K562 (cell line): Measurements from ENCODE around the gene PMEPA1. TPM values are rescaled to one million over a fixed set of nuclear protein-coding genes. Genes with fewer than 3 reads are reported as not detected.

Source experiments
- ATAC-seq: fragments of 200-7000 bp; cut with Tn5 transposase; 3 replicates; pipeline ENCODE4 v1.9.1; 2020; ENCODE audit warnings: moderate library complexity
- BruUV-seq: library from RNA; stranded (reverse); fragments of 400-500 nt; replicated peaks from 2 replicates; lab custom pipeline; 2021; lab: Mats Ljungman, UMichigan
- CTCF ChIA-PET: fragments of 300-600 bp; formaldehyde crosslinking; extraction: SDS; loops from one replicate; lab custom pipeline; 2021; ENCODE audit warnings: low intra/inter-chr PET ratio; lab: Yijun Ruan, JAX
- POLR2A ChIA-PET: fragments of 300-600, 350-650 bp; sonication (Branson Sonifier 250); formaldehyde crosslinking; extraction: SDS; loops from one replicate; lab custom pipeline; 2021; ENCODE audit warnings: antibody characterized with exemption, inconsistent platforms; lab: Yijun Ruan, JAX
- DNase-seq, 4 experiments: peaks; one replicate each; pipeline versions ENCODE4 v3.0.0 to v3.0.0-alpha.2; 2011 to 2018; ENCODE audit warnings: low spot score in 3 of 4, mixed read lengths in 3 of 4; ENCODE audit errors: extremely low read depth in 1 of 4
- FAIRE-seq: peaks from 2 replicates; lab custom pipeline; 2011; peaks lifted over from hg19 to GRCh38; lab: Jason Lieb, UNC
- H2AFZ ChIP-seq: 2 replicates; pipeline ENCODE4 v1.6.0; 2011; ENCODE audit warnings: low read depth, low read length, control low read depth, inconsistent platforms
- H3K27ac ChIP-seq: fragments of 200-600 bp; 3 replicates; pipeline ENCODE4 v1.8.0; 2011; ENCODE audit warnings: low read depth, mild to moderate bottlenecking, control low read depth, inconsistent platforms, low read length, moderate library complexity, mixed read lengths; ENCODE audit errors: extremely low read depth
- H3K27me3 ChIP-seq, 2 experiments: fragments of 300-600 bp in 1 of 2; 2 replicates in 1 of 2; 3 replicates in 1 of 2; pipeline versions ENCODE4 v1.6.0 to v1.8.0; 2011; ENCODE audit warnings: inconsistent platforms in 2 of 2, low read length in 2 of 2, mild to moderate bottlenecking in 1 of 2, mixed read lengths in 1 of 2, moderate library complexity in 1 of 2; ENCODE audit not compliant: control insufficient read depth in 2 of 2, insufficient read depth in 2 of 2
- H3K36me3 ChIP-seq: fragments of 300-600 bp; 3 replicates; pipeline ENCODE4 v1.8.0; 2011; ENCODE audit warnings: mild to moderate bottlenecking, low read length, inconsistent platforms; ENCODE audit not compliant: control insufficient read depth, insufficient read depth
- H3K4me1 ChIP-seq, 2 experiments: fragments of 200-600 bp in 1 of 2; replicated peaks in 1 of 2; 2 replicates in 1 of 2; 3 replicates in 1 of 2; pipeline versions ENCODE4 v1.5.1 to v1.8.0; 2011; ENCODE audit warnings: inconsistent platforms in 2 of 2, low read length in 2 of 2, mild to moderate bottlenecking in 1 of 2, mixed read lengths in 1 of 2, moderate library complexity in 1 of 2; ENCODE audit not compliant: control insufficient read depth in 2 of 2, insufficient read depth in 2 of 2
- H3K4me2 ChIP-seq: 2 replicates; pipeline ENCODE4 v1.6.1; 2011; ENCODE audit warnings: low read length, control low read depth, inconsistent platforms, mixed read lengths; ENCODE audit not compliant: insufficient read depth
- H3K4me3 ChIP-seq: fragments of 200-600 bp; sonication (generic), shearing (Covaris generic); 2 replicates; pipeline ENCODE4 v1.5.1; 2016; ENCODE audit warnings: control low read depth, inconsistent platforms
- H3K79me2 ChIP-seq: fragments of 200-600 bp; 3 replicates; pipeline ENCODE4 v1.8.0; 2011; ENCODE audit warnings: low read length, inconsistent platforms; ENCODE audit not compliant: control insufficient read depth, insufficient read depth
- H3K9ac ChIP-seq, 2 experiments: 2 replicates each; pipeline versions ENCODE4 v1.6.0 to v1.6.1; 2011; ENCODE audit warnings: low read depth in 2 of 2, low read length in 2 of 2, control low read depth in 1 of 2, inconsistent platforms in 1 of 2, mild to moderate bottlenecking in 1 of 2, mixed read lengths in 1 of 2; ENCODE audit not compliant: insufficient read depth in 1 of 2
- H3K9me1 ChIP-seq: one replicate; pipeline ENCODE4 v1.6.0; 2011; ENCODE audit warnings: inconsistent platforms, mild to moderate bottlenecking, low read length, moderate library complexity; ENCODE audit not compliant: control insufficient read depth, insufficient read depth
- H3K9me3 ChIP-seq: replicated peaks from 2 replicates; pipeline ENCODE4 v1.5.1; 2011; ENCODE audit warnings: low read depth, low read length, inconsistent platforms; ENCODE audit not compliant: control insufficient read depth, insufficient read depth
- H4K20me1 ChIP-seq: replicated peaks from 2 replicates; pipeline ENCODE4 v1.6.1; 2011; ENCODE audit warnings: low read length, inconsistent platforms, mixed read lengths; ENCODE audit not compliant: control insufficient read depth, insufficient read depth
- ARID4B ChIP-seq: sonication (generic); formaldehyde crosslinking; IDR thresholded peaks from 2 replicates; pipeline ENCODE4 v1.8.0; 2022; ENCODE audit warnings: mild to moderate bottlenecking, missing genetic modification reagents
- CAMTA2 ChIP-seq: fragments of 250-450 bp; sonication (Bioruptor Pico); conservative IDR thresholded peaks from 2 replicates; pipeline ENCODE4 v1.5.1; 2022
- CHD1 ChIP-seq: fragments of 200-600 bp; sonication (generic); IDR thresholded peaks from one replicate; pipeline ENCODE4 v1.6.1; 2012; ENCODE audit warnings: mild to moderate bottlenecking, moderate library complexity, low read length, inconsistent platforms
- CREM ChIP-seq: IDR thresholded peaks from 2 replicates; pipeline ENCODE4 v1.6.1; 2014; ENCODE audit warnings: antibody characterized with exemption, low read depth
- GABPB2 ChIP-seq: fragments of 250-450 bp; sonication (Bioruptor Pico); conservative IDR thresholded peaks from 2 replicates; pipeline ENCODE4 v1.5.1; 2021; ENCODE audit warnings: mild to moderate bottlenecking
- HSF4 ChIP-seq: fragments of 250-450 bp; sonication (Bioruptor Pico); IDR thresholded peaks from 2 replicates; pipeline ENCODE4 v2.1.2; 2022; ENCODE audit warnings: mild to moderate bottlenecking, moderate library complexity, borderline replicate concordance
- NR2C2 ChIP-seq, 2 experiments: fragments of 200-800 bp in 1 of 2; sonication (Bioruptor generic) in 1 of 2; sonication (generic) in 1 of 2; formaldehyde crosslinking in 1 of 2; IDR thresholded peaks; 2 replicates each; pipeline versions ENCODE4 v1.6.1 to v1.8.0; 2016 to 2022; ENCODE audit warnings: mild to moderate bottlenecking in 1 of 2, missing compliant biosample characterization in 1 of 2, missing genetic modification characterization in 1 of 2, missing genetic modification reagents in 1 of 2
- PPARD ChIP-seq: fragments of 250-450 bp; sonication (Bioruptor Pico); IDR thresholded peaks from 2 replicates; pipeline ENCODE4 v1.8.0; 2022; ENCODE audit warnings: inconsistent platforms, mild to moderate bottlenecking, moderate library complexity
- ZNF143 ChIP-seq: sonication (generic); formaldehyde crosslinking; IDR thresholded peaks from 2 replicates; pipeline ENCODE4 v1.9.0; 2022; ENCODE audit warnings: mild to moderate bottlenecking, missing genetic modification reagents
- ZNF347 ChIP-seq: fragments of 450-650 bp; formaldehyde crosslinking; IDR thresholded peaks from 2 replicates; pipeline ENCODE4 v1.4.0; 2020; ENCODE audit warnings: low read depth, mild to moderate bottlenecking, moderate library complexity
- WGBS: fragments of 100-300 bp; shearing (Covaris generic); methylation state at CpG from one replicate; pipeline ENCODE4 v1.1.6; 2016; ENCODE audit warnings: low coverage, mixed read lengths; ENCODE audit not compliant: insufficient coverage; ENCODE audit errors: missing lambda C conversion rate; 5-methylcytosine and 5-hydroxymethylcytosine counted together
- in situ Hi-C: fragments of 300-500 bp; cut with MboI; formaldehyde crosslinking; loops from 4 replicates; pipeline ENCODE4 v1.15.0; 2018; ENCODE audit warnings: inconsistent platforms, mixed read lengths
- intact Hi-C: fragments of 100-400 bp; cut with micrococcal nuclease; formaldehyde crosslinking; loops from 2 replicates; pipeline ENCODE4 v1.14.2; 2022
- polyA plus RNA-seq, 8 experiments: library from polyadenylated mRNA; depleted of rRNA in 4 of 8; stranded (reverse) in 5 of 8; unstranded in 3 of 8; fragments of >200 nt; fragmentation: Nextera tagmentation in 2 of 8; fragmentation: Illumina TruSeq in 1 of 8; extraction: Ambion mirVana in 2 of 8; extraction: Trizol in 1 of 8; gene quantifications; 2 replicates each; pipeline versions ENCODE4 v1.2.1 to v1.2.3, GENCODE V29; 2011 to 2014; ENCODE audit warnings: inconsistent platforms in 1 of 8, missing spikeins in 1 of 8
- total RNA-seq, 7 experiments: library from RNA; depleted of rRNA in 6 of 7; stranded (reverse); fragments of >200 nt in 6 of 7; fragmentation: Illumina TruSeq in 2 of 7; extraction: Trizol in 2 of 7; gene quantifications; 2 replicates each; pipeline versions ENCODE4 v1.2.1 to v1.2.3, GENCODE V29; 2011 to 2021; ENCODE audit warnings: low replicate concordance in 1 of 7
- TF ChIP-seq, protein P1 (sequence below): fragments of 450-650 bp; IDR thresholded peaks from 2 replicates; pipeline ENCODE4 v1.6.1; 2016

The PMEPA1 gene
- total and polyA plus RNA-seq, 9 of the 15 experiments (the other 6 are each of a cell fraction or from before 2014, with no cell fraction given), result 0.16 TPM; not detected in 8

- no peak for TF ChIP-seq CHD1
- TF ChIP-seq PPARD (CRISPR knock-in tag), result no peak
- no peak for TF ChIP-seq ZNF347
- TF ChIP-seq CREM, result no peak
- TF ChIP-seq CAMTA2 (CRISPR knock-in tag), result no peak
- no peak for TF ChIP-seq ARID4B (CRISPR knock-in tag)
- TF ChIP-seq ZNF143 (CRISPR knock-in tag), result no peak
- TF ChIP-seq, protein P1, sequence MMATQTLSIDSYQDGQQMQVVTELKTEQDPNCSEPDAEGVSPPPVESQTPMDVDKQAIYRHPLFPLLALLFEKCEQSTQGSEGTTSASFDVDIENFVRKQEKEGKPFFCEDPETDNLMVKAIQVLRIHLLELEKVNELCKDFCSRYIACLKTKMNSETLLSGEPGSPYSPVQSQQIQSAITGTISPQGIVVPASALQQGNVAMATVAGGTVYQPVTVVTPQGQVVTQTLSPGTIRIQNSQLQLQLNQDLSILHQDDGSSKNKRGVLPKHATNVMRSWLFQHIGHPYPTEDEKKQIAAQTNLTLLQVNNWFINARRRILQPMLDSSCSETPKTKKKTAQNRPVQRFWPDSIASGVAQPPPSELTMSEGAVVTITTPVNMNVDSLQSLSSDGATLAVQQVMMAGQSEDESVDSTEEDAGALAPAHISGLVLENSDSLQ, result no peak
- no peak for TF ChIP-seq HSF4 (CRISPR knock-in tag)
- TF ChIP-seq GABPB2, result no peak
- TF ChIP-seq NR2C2 (CRISPR knock-in tag; IDR thresholded peaks at IDR 0.05), result no peak
- no peak for TF ChIP-seq NR2C2 (tag; IDR thresholded peaks at IDR 0.05)
- Histone ChIP-seq H4K20me1 (no peaks in the 10 kb centered on the region), H3K9me1 (no peaks in the 10 kb centered on the region), H3K79me2 (no peaks in the 10 kb centered on the region), H3K4me1 (peaks cover 0 to 7% of the 10 kb centered on the region in 2 experiments; a peak in 2 of 5 replicates), H3K27me3 (peaks cover 3 to 11% of the 10 kb centered on the region in 2 experiments; a peak in 3 of 5 replicates), H3K9me3 (no peaks in the 10 kb centered on the region), H3K36me3 (no peaks in the 10 kb centered on the region), H3K4me3 (no peak overlapping the region), H3K27ac (no peak overlapping the region), H3K9ac (no peak overlapping the region), H3K4me2 (no peak overlapping the region), H2AFZ (no peak overlapping the region)
- no peak for DNase-seq
- POLR2A ChIA-PET, result no interaction called here
- intact Hi-C loops, result no loop called here
- ATAC-seq, result no peak
- CTCF ChIA-PET, result interaction anchor here (0.7 kb wide), 1 partner anchor 493 kb away, joined by 3 read pairs; no protein-coding TSS in a partner anchor
- BruUV-seq, result no TSS peak
- no peak for FAIRE-seq
- in situ Hi-C loops, result no loop called here
- WGBS, result 0% methylated on average over 13 of the region's 13 CpGs
These were observed 36.4 kb upstream of the PMEPA1 start for GRCh38 chr20:57746201-57746600.
